ENCODE data around the gene DUOX1.

DUOX1 gene

DNA sequence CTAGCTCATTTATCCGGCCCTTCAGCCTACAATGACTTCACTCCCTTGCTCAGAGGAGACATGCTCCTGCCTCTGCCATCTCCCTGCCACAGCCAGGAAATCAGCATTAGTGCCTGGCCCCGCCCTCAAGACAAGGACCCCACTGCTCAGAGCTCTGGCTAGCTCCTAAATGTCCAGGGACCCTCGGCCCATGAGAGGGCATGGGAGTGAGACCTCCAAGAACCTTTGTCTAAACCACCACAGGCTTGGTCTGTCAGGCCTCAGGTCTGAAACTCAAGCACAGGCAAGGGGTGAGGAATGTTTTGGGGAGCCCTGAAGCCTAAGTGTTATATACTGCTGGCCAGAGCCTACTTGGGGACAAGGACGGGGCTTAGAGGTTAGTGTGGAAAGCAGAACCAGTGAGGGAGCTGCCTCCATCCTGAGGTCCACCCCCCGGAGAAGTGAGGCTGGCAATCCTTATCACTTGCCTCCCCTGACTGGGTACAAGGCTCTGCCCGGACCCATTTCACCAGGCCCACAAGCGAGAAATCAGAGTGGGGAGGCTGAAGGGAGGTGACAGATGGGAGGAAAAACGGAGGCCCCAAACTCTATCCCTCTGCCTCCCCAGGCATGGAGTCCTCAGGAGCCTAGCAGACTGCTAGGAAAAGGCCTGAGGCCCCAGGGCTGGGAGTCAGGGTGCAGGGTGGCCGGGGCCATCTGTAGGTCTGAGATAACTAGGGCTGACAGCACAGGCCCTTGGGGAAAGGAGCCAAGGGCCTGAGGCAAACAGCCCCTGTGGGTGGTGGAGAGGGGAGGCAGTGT is 39.2 kb downstream of the DUOX1 start:
- no peak for DNase-seq

DNA sequence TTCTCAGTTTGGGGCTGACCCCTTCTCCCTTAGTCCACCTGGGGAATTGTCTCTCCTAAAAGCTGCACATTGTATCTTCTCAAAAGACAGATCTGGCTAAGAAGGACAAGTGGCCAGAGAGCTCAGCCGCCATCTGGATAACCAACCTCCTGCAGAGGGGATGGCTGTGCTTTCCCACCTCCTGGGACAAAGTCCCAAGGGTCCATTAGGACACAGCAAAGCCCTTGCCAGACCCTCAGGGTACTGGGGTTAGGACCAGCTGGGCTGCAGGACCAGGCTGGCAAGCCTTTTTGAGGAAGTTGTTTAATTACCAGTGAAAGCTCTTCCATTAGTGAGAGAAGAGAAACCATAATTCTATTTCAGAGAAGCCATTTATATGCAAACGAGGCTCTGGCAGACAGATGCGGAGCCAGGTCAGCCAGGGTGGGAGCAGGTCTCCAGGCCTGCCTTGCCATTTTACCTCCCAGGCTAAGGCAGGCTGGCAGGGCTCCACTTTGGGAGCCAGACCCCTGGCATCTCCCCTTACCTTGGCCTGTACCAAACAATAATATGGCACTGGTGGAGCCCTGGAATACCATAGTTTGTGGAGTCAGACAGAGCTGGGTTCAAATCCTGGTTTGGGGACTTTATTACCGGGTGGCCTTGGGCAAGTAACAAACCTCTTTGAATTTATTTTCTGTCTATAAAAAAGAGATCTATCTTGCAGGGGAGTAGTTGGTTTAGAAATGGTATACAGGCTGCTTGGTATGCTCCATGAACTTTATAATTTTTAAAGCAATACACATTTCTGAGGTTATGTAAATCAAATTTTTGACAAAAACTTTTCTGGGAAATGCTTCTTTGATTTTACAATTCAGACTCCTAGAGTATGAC is 40.0 kb downstream of the DUOX1 start:
- no peak for DNase-seq

DNA sequence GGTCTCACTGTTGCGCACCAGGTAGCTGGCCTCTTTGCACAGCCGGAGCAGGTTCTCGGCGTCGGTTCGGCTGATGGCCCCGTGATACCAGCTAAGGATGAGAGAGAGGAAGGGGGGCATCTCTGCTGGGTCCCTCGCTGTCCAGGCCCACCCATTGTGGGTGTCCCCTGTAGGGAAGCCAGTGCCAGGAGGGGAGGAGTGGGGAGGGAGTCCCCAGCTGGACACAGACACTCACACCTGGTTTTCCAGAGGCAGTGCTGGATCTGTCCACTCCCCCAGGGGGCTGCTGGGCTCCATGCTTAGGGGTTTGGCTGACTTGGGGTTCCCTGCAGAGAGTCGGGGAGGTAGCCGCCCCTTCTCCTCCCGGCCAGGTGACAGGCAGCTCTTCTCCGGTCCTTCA is 42.1 kb downstream of the DUOX1 start:
- no peak for DNase-seq

DNA sequence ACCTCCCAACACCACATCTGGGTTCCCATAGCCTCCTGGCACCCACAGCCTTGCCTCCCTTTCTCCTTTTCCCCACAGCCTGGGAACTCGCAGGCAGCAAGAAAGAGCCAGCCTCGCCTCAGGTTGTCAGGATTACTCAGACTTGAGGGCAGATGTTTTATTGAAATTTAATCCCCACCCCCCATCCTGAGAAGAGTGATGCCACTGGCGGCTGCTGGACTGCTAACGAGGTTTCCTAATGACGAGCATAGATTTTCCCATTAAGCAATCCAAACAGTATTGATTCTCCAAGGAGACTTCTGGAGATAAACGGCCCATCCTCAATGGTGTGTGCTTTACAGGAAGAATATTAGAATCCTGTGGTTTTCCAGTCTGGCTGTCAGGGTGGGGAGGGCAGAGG is 44.3 kb downstream of the DUOX1 start:
- no peak for DNase-seq

DNA sequence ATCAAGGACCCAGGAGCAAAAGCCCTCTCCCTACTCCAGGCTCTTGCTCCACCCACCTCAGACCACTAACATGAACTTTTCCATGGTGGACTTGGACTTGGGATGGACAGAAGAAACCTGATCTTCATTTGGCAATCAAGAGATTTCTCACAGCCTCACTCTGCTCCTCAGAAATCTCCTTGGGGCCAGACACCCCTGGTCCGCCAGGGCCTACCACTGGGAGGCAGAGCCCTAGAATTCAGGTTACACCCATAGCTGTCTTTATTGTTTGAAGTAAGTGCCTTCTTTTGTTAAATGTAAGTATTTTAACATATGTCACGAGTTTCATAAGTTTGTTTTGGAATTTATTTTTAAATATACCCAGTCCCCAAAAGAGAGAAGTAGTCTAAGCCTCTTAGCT is 44.8 kb downstream of the DUOX1 start:
- no peak for DNase-seq

DNA sequence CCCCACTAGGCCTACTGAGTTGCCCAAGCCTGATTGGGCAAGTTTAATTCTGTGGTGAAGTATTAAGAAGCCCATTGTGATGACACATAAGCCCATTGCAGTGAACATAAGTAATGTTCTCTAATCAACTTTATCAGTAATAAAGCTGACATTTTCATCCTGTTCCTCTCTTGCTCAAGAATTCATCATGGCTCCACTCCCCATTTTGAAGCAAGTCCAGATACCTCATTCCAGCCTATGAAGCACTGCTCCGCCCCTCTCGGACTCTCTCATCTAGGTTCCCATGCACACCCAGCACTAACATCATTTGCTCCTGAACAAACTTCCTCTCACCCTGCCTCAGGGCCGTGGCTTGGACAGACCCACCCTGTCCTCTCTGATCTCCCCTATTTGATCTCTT is 47.5 kb downstream of the DUOX1 start:
- no peak for DNase-seq

DNA sequence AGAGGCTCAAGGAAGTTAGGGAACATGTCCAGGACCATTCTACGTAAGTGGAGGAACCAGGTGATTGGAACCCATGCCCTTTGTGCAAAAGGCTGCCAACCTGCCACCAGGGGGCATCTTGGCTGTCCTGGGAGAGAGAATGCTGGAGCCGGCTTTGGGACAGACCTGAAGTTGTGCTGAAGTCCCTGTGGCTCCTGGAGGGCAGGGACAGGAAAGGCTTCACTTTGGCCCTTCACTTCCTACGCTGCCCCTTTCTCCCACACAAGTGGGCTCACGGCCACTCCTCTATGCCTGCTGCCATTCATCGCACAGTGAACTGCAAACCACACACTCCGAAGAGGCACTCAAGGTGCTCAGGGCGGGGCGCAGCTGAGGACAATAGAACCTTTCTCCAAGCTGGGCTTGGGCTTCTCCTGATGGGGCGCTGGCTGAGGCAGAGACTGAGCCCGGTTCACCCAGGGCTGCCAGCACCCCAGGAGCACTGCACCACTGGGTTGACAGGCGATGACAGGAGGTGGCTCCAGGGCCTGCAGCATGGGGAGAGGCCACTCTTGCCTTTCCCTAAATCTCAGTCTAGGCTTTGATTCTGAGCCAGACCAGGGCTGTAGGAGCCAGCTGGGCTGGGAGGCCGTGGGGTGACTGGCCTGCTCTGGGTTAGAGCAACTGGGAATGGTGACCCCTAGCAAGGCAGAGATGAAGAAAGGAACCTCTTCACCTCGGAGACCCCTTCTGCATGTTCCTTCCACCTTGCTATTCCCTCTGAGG is 49.6 kb downstream of the DUOX1 start:
- no peak for DNase-seq

DNA sequence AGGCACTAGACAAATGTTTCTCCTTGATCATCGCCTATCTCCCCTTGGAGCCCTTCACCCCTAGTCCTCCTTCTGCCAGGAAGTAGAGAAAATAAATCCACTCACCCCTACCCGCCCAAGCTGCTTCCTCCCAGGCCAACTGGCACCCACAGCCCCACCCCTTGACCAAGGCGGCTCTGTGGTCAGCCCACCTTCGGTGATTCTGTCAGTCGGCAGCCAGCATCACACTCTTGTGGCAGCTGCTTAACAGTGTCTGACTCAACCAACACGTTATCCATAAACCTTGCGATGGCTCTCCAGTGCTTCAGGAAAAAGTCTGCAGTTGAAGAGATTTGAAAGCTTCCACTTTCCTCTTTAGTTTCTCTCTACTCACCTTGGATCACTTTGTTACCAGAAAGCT is 50.4 kb downstream of the DUOX1 start:
- DNase-seq, result no peak

DNA sequence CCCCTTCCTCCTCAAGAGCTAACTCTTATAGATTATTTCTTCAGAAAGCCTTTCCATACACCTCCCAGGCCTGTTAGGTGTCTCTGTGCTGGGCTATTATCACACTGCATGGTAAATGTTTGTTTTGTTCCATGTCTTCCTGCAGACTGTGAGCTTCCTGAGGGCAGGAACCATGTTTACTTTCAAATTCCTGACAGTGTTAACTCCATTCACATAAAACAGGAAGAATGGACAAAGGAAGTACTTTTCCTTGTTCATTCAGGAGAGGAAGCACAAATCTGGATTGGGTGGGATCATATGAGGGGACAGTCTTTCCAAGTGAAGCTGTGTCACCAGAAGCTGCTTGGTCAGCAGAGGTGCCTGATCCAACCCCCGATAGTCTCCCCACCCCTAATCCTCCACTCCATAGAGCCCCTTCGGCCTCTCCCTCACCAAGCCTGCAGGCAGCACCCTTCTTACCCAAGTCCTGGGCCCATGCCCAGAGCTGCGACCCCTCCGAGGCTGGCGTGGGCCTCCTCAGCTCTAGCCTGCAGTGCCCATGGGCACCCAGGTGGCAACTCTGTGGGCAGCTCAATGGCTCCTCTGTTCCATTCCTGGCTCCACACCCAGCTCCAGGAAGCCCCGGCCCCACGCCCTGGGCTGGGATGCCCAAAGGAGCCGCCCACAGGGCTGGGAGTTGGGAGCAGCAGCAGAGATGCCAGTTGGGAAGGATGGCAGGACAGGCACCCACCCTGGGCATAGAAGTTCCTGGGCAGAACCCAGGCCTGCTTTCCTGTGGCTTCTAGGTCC is 51.0 kb downstream of the DUOX1 start:
- no peak for DNase-seq

DNA sequence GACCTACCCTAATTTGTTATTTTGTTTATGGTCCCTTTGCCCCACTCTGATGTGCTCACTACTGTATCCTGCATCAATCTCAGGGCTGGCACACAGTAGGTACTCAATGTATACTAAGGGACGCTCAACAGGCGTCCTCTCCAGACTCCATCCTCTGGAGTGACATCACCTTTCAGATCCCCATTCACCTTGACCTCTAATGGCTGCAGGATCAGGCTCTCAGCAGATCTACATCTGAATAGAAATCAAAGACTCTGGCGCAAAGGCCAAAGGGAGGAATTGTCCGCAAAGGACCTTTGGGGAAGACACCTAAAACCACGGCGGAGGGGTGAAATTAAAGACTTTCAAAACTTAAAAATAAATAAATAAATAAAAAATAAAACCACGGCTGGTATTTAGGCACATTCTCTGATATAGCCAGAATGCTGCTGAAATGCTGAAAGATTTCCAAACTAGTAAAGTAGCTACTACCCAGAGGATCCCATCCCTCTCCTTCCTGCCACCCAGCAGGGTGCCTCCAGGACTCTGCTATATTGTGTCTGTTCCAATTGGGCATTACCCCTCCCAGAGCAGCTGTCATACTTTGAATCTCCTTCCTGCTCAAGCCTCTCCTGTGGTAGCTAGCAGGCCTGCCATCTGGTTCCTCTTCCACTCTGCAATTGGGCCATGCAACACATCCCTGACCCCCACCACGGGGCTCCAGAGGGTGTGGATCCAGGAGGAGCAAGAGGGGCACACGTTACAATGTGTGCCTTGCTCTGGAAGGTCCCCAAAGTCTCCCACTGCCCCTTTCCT is 51.9 kb downstream of the DUOX1 start:
- no peak for DNase-seq

DNA sequence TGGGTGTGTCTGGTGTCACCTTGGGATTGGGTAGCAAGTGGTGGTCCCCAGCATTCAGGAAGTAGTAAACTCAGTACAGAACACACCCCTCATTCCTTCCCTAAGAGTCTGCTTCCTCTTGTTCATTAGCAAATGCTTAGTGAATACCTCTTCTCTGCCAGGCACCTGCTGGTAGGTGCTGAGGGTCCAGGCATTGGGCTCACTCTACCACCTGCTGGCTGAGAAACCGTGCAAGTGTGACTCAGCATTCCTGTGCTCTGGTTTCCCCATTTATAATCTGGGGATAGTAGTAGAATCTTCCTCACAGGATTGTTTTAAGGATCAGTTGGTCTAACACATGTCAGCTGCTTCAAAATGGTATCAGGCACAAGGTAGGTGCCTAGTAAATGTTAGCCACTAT is 53.2 kb downstream of the DUOX1 start:
- DNase-seq, result no peak

DNA sequence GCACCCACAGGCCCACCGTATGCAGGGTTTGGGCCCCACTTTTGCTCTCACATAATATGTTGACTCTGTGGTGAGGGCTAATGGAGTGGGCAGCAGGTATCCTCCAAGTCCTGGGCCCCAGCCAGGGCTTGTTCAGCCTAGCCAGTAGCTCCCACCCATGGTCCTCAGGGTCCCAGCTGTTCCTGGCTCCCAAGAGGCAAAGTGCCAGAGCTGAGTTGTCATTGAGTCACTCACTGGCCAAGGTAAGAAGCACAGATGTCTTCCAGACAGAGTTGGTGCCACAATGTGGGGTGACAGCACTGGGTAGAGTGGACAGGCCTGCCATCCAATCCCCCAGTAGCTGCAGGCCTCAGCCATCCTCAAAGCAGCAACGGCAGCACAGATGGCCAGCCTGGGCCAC is 53.7 kb downstream of the DUOX1 start:
- DNase-seq, result no peak

DNA sequence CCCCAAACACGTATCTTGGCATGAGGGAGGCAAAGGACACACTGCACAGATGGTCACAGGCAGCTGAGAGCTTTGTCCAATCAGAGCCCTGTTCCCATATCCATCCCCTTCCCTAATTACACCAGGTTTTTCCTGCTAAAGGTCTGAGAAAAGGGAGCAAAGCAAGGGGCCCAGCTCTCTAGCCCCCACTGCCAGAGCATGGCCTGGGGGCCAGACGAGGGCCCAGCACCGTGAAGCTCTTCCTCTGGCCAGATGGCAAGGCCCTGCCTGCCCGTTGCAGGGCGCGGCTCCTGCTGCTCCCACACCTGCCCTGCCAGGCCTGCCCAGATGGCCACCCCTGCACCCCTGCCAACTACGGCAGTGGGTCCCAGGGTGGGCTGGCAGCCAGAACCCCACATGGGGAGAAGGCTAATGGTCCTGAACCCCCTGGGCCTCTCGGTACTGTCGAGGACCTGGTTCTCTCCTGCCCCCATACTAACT is 54.8 kb downstream of the DUOX1 start:
- DNase-seq, result no peak

DNA sequence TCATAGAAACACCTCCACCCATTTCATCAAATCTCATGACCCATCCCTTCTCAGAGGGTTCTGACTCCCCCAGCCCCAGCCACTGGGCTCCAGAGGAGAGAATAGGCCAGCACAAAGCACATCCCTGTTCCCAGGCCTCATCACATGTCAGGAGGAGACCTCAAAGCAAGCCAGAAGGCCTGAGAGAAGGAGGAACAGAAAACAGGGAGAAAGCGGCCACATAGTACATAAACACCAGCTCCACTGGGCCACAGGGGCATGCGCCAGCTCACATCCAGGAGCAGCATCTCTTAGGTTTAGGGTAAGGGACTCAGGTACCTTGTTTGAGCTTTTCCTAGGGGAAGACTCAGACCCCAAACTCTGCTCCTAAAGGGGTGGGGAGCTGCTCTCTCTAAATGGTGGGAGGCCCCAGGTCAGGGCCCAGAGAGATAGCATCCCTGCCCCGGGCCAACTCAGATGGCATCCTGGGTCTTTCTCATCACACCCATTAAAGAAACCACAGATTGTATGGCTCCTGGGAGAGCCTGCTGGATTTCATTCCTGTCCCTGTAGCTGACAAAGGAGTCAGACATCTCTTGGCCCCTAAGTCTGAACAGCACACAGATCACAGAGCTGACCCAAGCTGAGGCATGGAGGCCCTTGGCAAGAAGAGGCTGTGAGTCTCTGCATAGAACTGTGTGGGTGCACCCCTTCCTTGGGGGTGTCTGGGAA is 55.4 kb downstream of the DUOX1 start:
- DNase-seq, result no peak

DNA sequence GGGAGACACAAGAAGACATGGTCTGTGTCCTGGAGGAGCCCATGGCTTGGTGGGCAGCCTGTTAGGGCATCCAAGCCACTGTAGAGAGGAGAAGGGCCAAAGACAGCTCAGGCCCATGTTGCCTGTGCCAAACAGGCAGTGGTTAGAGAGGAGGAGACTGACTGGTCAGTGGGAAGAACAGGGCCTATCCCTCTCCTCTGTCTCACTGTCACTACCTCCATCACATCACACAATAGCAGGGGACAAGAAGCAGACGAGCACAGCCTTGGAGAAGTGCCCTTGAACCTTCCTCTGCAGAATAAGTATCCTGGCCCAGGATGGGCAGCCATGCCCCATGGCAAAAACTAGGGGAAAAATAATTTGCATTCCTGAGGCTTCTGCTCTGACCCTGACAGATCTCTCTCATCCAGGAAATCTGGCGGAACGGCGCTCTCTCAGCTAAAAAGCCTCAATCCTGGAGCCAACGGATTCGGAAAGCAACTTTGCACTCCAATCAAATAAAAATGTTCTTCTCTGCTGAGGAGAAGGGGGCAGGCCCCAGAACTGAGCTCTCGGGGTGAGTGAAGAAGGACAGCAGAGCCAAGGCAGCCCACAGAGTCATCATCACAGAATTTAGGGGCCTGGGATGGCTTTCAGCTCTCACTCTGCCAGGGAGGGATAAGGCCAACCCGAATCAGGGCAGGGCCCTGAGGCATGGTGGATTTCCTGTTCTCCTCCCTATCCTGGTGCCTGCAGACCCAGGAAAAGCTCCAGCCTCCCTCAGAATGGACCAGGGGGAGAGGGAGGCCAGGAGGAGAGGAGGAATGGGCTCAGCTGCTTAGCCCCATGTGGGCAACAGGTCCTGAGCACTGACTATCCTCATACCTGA is 56.3 kb downstream of the DUOX1 start:
- DNase-seq, result no peak

DNA sequence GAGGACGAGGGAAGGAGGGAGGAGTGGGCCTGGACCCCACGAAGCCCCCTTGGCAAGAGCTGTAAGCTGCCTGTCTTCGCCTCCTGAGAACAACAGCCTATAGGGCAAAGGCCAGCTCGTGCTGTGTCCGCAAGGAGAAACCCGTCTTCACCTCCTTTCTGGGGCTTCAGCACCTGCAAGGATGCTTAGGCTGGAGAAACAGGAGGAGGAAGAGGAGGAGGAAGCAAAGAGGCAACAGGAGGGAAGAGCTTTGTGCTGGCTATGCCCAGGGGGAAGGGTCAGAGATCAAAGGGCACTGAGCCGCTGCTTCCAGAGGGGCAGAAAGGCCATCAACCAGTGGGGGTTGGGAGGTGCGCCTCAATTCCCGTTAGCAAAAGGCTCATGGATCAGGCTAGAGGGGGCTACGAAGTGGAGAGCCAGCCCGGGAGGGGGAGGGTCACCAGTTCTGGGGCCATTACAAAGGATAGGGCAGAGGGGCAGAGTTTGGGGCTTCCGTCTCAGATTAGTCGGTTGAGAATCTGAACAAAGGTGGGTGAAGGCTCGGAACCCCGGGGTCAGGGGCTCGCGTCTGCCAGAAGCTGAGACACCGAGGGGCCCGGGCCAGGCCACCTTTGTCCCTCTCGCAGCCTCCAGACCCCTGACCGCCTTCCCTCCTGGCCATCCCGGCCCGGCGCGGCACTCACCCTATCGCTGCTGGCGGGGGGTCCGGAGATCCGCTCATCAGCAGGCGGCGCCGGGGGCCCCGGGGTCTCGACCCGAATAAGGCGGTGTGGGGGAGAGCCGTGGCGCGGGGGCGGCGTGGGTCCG is 57.2 kb downstream of the DUOX1 start:
- DNase-seq, result peak; percentile 57

DNA sequence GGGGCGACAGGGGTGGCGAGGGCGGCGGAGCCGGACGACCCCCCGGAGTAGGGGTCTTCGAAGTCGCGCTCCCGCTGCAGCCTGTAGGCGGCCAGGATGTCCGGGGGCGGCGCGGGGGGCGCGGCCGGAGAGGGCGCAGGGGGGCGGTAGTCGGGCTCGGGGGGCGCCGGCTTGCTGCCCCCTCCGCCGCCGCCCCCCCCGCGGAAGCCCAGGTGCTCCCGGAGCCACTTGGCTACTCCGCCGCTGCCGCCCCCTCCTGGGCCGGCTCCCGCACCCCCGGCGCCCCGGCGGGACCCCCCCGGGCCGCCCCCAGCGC is 57.7 kb downstream of the DUOX1 start:
- no peak for DNase-seq

Measured in right kidney (tissue), 1 donor.